DMS 273 (cell line): ENCODE measurements around the gene TMEM178A.
A peak's percentile ranks its signal among the peaks of the same experiment; 100 is the strongest.

Source experiments
- DNase-seq: peaks from one replicate; lab custom pipeline; 2025; ENCODE audit not compliant: unreplicated experiment; lab: John Stamatoyannopoulos, UW

TMEM178A gene

DNA sequence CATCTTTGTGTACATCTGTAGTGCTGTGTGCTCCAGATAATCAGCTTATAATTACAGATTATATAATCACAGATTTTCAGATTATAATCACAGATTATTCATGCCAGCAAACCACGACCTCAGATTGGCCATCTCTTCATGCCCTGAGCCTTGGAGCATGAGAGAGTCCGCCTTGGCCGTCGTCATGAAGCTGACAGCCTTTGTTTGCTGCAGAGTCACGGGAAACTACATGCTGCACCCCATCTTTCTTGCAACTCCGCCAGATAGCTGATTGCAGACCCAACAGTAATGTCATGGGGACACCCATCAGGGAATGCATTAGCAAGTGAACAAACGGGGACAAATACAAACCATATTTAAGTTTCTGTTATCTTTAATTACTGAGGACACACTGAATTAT, 7.3 kb downstream of the TMEM178A start:
- no peak for DNase-seq

DNA sequence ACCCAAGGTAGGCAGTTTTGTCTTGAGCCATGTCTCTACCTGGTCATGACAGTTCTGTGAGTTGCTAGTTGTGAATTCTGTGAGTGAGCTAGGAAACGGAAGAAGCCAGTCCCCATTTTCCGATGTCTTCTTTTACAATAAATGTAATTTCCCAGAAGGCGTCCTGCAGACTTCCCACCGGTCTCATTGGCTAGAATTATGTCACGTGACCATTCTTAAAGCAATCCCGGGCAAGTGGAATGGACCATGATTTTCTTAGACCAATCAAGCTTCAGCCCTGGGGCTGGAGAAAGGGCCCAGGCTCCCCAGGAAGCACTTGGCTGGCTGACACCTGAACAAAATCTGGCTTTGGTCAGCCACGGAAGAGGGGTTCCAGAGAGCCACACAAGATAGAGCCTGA, 10.6 kb downstream of the TMEM178A start:
- DNase-seq, result no peak

DNA sequence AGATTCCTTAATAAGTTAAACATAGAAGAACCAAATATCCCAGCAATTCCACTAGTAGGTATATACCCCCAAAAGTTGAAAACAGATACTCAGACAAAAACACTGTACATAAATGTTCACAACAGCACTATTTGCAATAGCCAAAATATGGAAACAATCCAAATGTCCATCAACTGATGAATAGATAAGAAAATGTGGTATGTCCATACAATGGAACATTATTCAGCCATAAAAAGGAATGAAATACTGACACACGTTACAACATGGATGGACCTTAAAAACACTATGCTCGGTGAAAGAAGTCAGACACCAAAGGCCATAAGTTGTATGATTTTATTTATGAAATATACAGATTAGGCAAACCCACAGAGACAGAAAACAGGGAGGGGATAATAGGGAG, 12.5 kb downstream of the TMEM178A start:
- no peak for DNase-seq

DNA sequence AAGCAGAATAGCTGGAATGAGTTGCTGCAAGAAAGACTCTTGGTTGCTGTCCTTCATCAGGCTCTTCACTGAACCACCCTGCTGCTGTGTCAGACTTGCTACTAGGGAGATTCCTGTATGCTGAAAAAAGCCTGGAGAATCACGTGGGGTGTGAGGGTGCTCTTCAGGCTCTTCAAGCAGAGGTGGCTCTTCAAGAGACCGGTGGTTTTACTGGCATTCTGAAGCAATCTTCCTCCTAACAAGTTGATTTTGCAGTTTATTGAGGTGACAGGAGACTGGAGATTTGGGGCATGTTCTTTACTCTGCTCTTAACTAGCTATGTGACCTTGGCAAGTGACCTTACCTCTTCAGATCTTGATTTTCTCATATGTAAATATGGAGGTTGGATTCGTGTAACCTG, 14.1 kb downstream of the TMEM178A start:
- DNase-seq, result no peak

DNA sequence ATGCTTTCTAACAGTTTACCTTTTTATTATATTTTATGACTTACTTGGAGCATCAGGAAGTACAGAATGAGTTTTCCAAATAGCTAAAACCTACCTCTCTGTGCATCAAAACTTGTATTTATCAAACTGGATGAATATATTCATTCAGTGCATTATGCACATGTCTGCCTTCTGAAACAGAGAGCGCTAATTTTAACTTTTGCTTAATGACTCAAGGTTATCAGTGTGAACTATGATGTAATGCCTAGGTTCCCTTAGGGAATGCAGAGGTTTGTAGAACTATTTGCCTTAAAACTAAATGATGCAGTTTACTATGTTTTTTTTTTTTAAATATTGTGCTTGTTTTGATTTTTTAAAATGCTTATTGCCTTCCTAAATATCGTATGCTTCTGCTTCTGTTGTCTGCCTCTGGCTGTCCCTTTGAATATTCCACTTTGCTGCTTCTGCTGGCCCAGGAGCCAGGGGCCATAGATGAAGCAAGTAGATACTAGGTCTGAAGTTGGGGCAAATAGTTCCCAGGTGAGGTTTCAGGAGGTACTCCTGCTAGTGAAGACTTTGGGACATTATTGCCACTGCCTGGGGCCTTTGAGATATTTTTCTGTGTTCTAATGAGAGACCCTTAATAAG, 16.5 kb downstream of the TMEM178A start:
- no peak for DNase-seq

DNA sequence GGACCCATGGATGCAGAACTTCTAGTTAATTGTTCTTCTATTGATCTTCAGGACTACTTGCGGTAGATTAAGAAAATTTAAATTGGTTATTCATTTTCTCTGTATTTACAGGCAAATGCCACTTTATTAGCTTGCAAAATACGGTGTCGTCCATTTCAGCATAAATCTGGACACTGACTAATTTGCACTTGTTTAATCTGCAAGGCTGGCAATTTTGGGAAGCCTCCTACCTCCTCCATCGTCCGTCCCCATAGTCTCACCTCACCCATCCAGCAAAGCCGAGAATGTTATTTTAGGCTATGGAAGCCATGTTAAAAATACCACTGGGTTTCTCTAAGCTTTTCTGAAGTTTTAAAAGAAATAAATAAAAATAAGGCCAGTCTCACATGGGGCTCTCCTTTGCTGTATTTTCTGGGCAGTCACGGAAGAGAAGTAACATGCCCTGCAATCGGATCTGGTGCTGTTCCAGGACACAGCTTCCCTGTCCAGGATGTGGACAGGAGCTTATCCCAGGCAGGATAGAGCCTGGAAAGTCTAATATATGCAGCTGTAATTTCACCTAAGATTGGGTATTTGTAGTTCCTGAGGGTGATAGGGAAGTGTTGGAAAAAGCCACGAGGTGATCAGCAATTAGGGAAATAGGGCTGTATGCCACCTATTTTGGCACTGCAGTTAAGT, 17.4 kb downstream of the TMEM178A start:
- no peak for DNase-seq

DNA sequence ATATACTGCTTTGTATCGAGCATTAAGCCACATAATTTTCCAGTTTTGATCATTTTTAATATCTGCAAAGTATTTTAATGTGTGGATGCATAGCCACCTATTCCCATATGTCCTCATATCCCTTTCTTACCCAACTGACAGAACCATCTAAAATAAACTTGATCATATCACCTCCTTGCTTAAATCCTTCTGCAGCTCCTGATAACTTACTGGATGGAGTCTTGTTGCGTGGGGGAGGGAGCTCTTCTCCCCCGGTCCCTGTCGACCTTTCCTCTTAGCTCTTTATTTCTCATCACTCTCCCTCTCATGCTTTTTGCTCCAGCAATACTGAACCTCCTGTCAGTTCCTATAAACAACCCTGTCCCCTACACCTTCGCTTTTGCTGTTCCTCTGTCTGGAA, 18.7 kb downstream of the TMEM178A start:
- no peak for DNase-seq

DNA sequence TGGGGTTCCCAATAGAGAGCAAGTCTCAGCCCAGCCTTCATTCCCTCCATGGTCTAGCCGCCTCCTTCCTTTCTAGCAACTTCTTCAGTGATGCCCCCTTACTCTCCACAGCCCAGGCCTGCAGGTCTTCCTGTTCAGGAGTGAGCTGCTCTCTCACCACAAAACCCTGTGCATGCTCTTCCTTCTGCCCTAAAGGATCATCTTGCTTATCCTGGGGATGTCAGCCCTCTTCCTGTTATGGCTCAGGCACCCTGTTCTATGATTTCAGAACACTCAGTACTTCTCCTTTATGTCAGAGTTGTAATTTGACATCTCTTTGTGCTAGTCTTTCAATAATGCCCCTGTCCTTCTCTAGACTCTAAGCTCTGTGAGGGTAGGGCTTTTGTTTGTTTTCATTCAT, 19.4 kb downstream of the TMEM178A start:
- no peak for DNase-seq

DNA sequence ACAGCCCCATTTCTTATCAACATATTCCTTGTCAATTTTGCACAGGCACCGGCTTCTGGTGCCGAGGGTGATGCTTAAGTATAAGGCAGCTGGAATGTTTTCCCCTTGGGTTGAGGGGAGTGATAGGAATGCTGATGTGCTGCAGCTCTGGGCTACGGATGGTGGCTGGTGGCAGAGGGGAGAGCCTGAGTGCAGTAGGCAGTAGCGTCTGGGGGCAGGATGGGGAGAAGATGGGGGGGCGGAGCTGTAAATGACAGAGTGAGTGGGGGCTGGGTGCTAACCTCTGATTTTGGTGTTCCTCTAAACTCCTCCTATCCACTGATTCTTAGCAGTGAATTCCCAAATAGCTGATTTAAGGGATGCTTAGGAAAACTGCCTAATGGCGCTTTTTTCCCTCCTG, 20.7 kb downstream of the TMEM178A start:
- no peak for DNase-seq

DNA sequence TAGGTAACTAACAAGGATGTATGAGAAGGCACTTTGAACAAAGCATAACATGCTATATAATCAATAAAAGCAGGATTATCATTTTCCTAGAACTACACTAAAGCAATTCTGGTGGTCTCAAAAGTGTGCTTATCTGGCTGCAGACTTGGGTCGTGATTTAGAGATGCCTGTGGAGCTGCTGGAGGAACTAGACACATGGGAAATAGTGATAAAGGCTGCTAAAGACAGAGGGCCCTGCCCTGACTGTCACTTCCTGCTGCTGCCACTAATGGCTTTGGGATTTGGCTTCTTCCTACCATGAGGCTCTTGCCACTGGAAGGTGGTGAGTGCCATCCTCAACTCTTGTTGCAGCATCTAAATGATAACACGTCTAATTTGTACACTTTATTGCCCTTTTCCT, 22.5 kb downstream of the TMEM178A start:
- no peak for DNase-seq

DNA sequence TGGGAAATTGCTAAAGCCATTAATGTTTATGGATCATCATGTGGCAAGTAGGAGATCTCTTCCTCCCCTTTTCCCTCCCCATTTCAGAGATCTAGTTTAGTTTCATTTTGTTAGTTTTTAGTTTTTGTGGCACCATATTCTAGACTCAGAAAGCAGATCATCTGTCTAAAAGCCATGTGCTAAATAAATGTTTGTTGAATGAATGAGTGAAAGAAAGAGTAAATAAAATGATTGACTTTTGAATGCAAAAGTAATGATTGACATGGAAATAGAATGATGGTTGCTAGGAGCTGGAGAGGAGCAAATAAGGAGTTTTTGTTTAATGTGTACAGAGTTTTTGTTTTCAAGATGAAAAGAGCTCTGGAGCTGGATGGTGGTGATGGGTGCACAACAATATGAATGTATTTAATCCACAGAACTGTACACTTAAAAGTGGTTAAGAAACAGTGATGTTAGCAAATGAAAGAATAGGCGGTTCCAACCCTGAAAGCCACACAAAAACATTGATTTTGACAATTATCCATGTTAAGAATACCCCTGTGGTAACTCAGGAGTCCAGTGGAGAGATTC, 23.6 kb downstream of the TMEM178A start:
- DNase-seq, result no peak

DNA sequence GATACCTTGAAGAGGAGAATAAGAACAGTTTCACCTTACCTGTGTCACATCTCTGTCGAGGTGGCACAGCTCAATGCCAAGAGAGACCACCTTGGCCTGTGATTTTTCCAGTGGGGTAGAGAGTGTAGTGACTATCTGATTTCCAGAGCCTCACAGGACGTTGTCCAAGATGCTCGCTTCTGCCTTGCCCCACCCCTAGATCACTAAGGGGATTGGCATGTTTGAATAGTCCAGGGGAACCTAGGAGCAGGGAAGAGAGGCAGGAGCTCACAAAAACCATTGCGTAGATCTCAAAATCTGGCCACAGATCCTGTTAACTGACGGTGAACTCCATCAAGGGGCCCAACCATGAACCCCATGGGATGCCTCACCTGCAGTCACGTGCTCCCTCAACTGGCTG, 24.2 kb downstream of the TMEM178A start:
- no peak for DNase-seq

DNA sequence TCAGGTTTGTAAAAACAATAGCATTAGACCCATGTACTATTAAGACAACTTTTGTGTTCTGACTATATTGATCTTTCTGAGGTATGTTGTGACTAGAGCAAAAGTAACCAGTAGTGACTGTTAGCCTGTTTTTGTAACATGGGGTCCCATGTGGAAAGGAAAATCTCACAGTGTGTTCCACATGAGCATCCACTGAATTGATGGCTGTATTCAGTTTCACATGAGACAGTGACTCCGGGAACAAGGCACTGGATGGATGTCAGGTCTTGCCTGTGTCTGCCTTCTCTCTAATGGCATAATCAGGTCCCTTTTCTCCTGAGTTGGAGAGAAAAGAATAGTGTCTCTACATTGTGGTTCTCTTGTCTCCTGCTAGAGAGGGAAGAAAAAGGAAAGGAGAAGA, 27.5 kb downstream of the TMEM178A start:
- peak; percentile 6 for DNase-seq

DNA sequence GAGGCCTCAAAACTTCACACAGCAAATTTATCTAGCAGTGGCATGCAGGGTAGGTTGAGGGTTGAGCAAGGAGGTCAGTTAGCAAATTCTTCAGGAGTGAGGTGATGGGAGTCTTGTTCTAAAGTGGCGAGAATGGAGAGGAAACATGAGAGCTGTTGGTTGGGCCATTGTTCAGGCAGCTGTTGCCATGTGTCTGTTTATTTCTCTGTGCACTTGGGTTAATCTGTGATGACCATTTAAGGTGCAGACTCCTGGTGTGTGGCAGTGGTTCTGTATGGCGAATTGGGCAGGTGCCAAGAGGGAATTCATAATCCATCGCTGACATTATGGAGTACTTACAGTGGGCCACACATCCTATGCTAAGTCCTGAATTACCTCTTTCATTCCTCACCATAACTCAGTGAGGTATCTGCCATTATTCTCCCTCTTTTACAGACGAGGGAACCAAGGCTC, 30.4 kb downstream of the TMEM178A start:
- DNase-seq, result peak; percentile 86

DNA sequence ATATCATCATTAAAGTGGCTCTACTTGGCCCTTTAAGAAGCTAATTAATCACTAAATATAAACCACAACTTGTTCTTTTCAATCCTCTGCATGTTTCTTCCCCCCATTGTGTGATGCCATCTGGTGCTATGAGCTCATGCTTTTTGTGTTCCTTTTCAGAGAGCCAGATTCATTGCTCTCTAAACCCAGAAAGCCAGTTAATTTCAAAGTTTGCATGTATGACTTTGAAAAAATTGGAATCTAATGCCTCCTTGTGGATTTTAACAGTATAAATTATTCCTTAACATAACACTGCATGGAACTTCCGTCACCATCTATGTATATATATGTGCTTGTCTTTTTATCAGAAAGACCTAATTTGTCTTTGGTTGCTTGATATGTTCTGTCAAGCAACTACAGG, 31.1 kb downstream of the TMEM178A start:
- DNase-seq, result peak; percentile 90

DNA sequence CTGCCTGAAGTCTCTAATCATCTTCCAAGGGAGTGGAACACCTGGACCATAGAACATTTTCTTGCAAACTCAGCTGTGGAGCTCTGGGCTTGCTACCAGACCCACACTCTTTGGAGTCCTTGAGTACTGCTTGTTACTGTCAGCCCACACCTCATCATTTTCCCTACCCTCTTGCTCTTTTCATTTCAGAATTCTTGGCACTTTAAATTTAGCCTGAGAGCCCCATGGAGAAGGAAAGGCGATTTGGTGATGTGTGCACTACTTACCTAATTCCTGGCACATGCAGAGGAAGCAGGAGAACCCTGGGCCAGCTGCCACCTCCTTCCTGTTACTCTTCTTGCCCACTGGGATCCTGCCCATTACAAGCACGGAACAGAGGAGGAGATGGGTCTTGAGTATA, 31.7 kb downstream of the TMEM178A start:
- DNase-seq, result peak; percentile 81

DNA sequence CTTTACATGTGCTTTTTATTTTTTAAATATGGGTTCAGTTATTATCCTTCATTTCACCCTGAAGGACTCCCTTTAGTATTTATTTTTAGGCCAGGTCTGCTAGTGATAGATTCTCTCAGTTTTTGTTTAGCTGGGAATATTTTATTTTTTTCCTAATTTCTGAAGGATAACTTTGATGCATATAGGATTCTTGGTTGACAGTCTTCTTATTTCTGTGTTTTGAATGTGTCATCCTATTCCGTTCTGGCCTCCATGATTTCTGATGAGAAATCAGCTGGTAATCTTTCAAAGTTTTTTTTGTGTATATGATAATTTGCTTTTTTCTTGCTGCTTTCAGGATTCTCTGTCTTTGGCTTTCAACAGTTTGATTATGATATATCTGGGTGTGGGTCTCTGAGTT, 35.4 kb downstream of the TMEM178A start:
- DNase-seq, result no peak

DNA sequence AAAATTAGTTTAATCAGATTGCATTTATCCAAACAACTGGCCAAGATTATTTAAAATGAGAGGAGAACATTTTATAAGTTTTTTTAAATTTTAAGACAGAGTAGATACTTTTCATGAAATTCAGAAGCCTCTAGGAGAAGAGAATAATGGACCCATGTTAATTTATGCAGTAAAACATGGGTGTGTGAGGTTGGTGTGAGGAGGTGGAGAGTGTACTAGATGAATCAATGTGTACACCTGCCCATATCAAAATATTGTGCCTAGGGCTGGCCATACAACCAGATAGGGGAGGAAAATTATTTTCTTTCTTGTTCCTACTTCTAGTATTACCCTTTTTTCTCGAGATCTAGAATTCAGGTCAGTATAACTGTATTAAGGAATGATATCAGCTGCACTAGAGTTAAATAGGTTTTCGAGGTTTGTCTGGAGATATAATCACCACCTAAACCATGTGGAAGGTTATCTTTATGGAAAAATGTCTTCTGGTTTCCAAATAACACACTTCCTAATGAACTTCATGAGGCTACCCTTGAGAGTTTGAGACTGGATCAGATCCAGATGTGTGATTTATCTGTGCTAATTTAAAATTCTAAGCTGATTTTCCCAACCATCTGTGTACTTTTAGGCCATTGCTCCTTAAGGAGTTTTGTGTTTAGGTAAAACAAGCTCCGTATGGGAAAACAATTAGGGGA, 37.6 kb downstream of the TMEM178A start:
- DNase-seq, result peak; percentile 61

DNA sequence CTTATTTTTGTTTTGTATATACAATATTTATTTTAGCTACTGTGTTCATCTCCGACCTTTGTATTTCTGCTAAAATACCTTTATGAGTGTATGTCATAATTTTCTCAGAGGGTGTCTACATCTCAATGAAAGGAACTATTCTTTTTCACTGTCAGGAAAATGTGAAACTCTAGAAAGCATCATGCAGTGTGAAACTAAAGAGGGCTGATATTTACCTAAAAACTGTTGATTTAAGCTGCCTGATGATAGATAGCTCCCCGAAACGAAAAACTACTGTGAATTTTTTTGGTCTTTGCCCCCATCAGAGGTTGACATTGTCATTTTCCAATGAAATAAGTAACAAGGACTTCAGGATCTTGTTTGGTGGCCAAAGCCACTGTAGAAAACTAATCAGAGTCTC, 38.8 kb downstream of the TMEM178A start:
- DNase-seq, result no peak

DNA sequence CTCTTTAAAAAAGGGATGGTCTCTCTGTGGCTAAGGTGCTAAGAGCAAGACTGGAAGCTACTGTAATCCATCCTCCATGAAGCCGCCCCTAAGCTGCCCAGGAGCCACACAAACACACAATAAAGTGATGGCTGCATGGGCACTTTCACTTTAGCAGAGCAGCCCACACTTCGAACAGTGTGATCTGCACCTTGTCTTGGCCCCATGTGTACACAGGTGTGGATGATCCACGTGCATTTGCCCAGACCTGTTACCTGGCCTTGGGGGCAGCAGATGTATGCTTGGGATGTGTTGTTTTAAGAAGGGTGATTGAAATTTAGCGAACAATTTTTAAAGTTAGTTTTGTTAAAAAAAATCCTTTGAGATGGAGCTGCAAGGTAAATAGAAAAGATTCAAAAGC, 39.9 kb downstream of the TMEM178A start:
- no peak for DNase-seq

DNA sequence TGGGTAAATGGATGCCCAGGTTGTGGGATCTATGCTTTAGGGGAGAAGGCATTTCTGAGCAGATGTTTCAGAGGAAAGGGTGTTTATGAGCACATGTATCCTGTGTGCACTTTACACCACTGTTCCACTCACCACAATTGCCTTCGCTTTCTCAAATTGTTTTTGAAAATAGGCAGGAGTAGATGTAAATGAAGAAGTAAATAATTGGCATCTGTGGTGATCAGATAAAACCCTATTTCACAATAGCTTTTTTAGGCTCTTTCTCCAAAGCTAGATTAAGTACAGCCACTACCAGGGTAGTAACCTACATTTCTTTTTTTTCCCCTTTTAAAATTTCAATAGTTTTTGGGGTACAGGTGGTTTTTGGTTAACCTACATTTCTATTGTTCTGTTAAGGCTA, 40.6 kb downstream of the TMEM178A start:
- DNase-seq, result no peak

DNA sequence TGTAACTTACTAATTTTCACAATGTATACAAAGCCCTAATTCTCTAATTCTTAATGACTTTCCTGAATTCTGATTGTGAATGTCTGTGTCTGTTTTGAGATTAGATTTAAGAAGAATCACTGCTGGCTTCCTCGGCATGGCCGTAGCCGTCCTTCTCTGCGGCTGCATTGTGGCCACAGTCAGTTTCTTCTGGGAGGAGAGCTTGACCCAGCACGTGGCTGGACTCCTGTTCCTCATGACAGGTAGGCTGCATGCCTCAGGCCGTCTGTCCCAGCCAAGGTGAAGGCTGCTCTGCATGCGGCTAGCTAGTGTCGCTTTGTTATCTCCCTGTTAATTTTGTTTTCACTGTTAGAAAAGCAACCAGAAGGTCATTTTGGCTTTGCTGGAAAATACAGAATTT, 41.2 kb downstream of the TMEM178A start:
- DNase-seq, result no peak
